ENCODE data around the gene SERPINB2.

GRCh38 chr18:63888470-63889190 is 1.1 kb downstream of the SERPINB2 start:
- TF ChIP-seq SALL1 (CRISPR knock-in tag; IDR thresholded peaks at IDR 0.05) (no peak), ZNF557 (CRISPR knock-in tag; IDR thresholded peaks at IDR 0.05) (no peak), EZH2 (conservative IDR thresholded peaks at IDR 0.05; ENCODE audit: low read depth, low read length) (no peak), ZNF432 (CRISPR knock-in tag; IDR thresholded peaks at IDR 0.05; ENCODE audit: borderline replicate concordance) (no peak), HCFC1 (IDR thresholded peaks at IDR 0.05; ENCODE audit: low read depth, low read length) (no peak), ZMAT5 (CRISPR knock-in tag; IDR thresholded peaks at IDR 0.05; ENCODE audit: borderline replicate concordance, low read depth) (no peak), ZNF878 (CRISPR knock-in tag; IDR thresholded peaks at IDR 0.05) (no peak), RFX5 (IDR thresholded peaks at IDR 0.05; ENCODE audit: low read depth, low read length) (no peak), MAX (IDR thresholded peaks at IDR 0.05) (no peak), ZEB1 (IDR thresholded peaks at IDR 0.05; ENCODE audit: insufficient replicate concordance, low read depth) (no peak), BHLHE40 (IDR thresholded peaks at IDR 0.05; ENCODE audit: low read length) (no peak)
- TF ChIP-seq, protein P1, sequence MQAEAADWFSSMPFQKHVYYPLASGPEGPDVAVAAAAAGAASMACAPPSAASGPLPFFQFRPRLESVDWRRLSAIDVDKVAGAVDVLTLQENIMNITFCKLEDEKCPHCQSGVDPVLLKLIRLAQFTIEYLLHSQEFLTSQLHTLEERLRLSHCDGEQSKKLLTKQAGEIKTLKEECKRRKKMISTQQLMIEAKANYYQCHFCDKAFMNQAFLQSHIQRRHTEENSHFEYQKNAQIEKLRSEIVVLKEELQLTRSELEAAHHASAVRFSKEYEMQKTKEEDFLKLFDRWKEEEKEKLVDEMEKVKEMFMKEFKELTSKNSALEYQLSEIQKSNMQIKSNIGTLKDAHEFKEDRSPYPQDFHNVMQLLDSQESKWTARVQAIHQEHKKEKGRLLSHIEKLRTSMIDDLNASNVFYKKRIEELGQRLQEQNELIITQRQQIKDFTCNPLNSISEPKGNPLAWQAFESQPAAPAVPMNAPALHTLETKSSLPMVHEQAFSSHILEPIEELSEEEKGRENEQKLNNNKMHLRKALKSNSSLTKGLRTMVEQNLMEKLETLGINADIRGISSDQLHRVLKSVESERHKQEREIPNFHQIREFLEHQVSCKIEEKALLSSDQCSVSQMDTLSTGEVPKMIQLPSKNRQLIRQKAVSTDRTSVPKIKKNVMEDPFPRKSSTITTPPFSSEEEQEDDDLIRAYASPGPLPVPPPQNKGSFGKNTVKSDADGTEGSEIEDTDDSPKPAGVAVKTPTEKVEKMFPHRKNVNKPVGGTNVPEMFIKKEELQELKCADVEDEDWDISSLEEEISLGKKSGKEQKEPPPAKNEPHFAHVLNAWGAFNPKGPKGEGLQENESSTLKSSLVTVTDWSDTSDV (CRISPR knock-in tag; IDR thresholded peaks at IDR 0.05), result no peak
- TF ChIP-seq, protein P2, sequence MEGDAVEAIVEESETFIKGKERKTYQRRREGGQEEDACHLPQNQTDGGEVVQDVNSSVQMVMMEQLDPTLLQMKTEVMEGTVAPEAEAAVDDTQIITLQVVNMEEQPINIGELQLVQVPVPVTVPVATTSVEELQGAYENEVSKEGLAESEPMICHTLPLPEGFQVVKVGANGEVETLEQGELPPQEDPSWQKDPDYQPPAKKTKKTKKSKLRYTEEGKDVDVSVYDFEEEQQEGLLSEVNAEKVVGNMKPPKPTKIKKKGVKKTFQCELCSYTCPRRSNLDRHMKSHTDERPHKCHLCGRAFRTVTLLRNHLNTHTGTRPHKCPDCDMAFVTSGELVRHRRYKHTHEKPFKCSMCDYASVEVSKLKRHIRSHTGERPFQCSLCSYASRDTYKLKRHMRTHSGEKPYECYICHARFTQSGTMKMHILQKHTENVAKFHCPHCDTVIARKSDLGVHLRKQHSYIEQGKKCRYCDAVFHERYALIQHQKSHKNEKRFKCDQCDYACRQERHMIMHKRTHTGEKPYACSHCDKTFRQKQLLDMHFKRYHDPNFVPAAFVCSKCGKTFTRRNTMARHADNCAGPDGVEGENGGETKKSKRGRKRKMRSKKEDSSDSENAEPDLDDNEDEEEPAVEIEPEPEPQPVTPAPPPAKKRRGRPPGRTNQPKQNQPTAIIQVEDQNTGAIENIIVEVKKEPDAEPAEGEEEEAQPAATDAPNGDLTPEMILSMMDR (CRISPR knock-in tag; IDR thresholded peaks at IDR 0.05), result no peak
